ENCODE results near the gene ST6GALNAC6. TPM values are rescaled to one million over a fixed set of nuclear protein-coding genes. Genes with fewer than 3 reads are reported as not detected.

ST6GALNAC6 gene
- total and polyA plus RNA-seq, 2 experiments from 2014 or later, result 31.8 to 47.7 TPM

- H3K27me3 ChIP-seq, result no peaks in the 10 kb centered on the region
- H2AFZ ChIP-seq, result no peak overlapping the region
- H3K4me1 ChIP-seq (ENCODE audit: insufficient read depth), result peaks cover 28% of the 10 kb centered on the region
- H3K79me2 ChIP-seq, result peaks cover 4% of the 10 kb centered on the region
- no peaks in the 10 kb centered on the region for H3K9me3 ChIP-seq (ENCODE audit: low read depth)
- H4K20me1 ChIP-seq (ENCODE audit: insufficient read depth, poor library complexity, severe bottlenecking), result no peaks in the 10 kb centered on the region
- H3K36me3 ChIP-seq (replicated peaks; ENCODE audit: insufficient read depth, low read depth), result no peaks in the 10 kb centered on the region
- WGBS (ENCODE audit: low lambda C conversion rate, missing lambda C conversion rate), result 13% methylated on average over 9 of the region's 19 CpGs
- peak overlapping the region; percentile 96 for H3K4me2 ChIP-seq
- peak overlapping the region; percentile 87 for H3K27ac ChIP-seq
- DNase-seq (ENCODE audit: low spot score), result peak; percentile 91
- no peaks in the 10 kb centered on the region for H3K9me2 ChIP-seq (replicated peaks; ENCODE audit: insufficient read depth)
- TF ChIP-seq EZH2 (IDR thresholded peaks at IDR 0.05; ENCODE audit: borderline replicate concordance), result no peak
- no peak for TF ChIP-seq EZH2phosphoT487 (IDR thresholded peaks at IDR 0.05; ENCODE audit: low read depth, severe bottlenecking, unreplicated experiment)
- TF ChIP-seq, protein P1, sequence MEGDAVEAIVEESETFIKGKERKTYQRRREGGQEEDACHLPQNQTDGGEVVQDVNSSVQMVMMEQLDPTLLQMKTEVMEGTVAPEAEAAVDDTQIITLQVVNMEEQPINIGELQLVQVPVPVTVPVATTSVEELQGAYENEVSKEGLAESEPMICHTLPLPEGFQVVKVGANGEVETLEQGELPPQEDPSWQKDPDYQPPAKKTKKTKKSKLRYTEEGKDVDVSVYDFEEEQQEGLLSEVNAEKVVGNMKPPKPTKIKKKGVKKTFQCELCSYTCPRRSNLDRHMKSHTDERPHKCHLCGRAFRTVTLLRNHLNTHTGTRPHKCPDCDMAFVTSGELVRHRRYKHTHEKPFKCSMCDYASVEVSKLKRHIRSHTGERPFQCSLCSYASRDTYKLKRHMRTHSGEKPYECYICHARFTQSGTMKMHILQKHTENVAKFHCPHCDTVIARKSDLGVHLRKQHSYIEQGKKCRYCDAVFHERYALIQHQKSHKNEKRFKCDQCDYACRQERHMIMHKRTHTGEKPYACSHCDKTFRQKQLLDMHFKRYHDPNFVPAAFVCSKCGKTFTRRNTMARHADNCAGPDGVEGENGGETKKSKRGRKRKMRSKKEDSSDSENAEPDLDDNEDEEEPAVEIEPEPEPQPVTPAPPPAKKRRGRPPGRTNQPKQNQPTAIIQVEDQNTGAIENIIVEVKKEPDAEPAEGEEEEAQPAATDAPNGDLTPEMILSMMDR (IDR thresholded peaks at IDR 0.05; ENCODE audit: poor library complexity), result no peak
- no peak overlapping the region for H3K4me3 ChIP-seq
These were observed 2.2 kb downstream of the ST6GALNAC6 start for GRCh38 chr9:127897193-127897692.

DNA sequence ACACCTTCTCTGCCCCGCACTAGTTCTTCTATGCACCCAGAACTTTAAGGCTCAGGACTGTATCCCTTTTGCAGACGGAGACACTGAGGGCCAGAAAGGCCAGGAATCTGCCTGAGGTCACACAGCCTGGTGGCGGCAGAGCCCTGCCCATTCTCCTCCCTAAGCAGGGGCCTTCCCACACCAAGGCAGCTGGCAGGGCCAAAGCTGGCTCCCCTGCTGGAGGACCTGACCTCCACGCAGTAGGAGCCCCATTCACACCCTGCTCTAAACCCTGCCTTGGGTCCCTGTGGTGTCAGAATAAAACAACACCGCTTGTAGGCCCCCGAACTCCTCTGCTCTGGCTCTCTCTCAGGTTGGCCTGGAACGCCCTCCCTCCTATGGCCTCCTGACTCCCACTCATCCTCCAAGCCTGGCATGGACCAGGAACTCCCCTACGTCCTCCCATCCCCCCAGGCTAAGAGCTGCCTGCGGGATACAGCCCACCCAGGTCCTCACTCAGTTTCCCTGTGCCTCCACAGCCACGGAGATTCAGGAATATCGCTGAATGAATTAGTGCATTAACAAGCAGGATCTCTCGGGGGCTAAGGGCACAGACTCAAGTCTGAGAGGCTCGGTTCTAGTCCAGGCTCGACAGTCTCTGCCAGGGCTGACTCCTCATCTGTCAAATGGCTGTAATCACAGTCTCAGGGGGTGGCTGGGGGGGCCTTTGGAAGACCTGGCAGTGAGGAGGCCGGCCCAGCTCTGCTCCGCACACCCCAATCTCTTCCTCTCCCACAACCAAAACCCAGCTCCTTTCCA, 2.8 kb downstream of the ST6GALNAC6 start:
- Histone ChIP-seq H3K27ac (peak overlapping the region; percentile 47), H3K9me2 (replicated peaks; ENCODE audit: insufficient read depth) (no peaks in the 10 kb centered on the region), H2AFZ (no peak overlapping the region), H3K4me3 (no peak overlapping the region), H3K9me3 (ENCODE audit: low read depth) (no peaks in the 10 kb centered on the region), H3K36me3 (replicated peaks; ENCODE audit: insufficient read depth, low read depth) (no peaks in the 10 kb centered on the region), H3K4me2 (peak overlapping the region; percentile 96), H3K27me3 (no peaks in the 10 kb centered on the region), H4K20me1 (ENCODE audit: insufficient read depth, poor library complexity, severe bottlenecking) (no peaks in the 10 kb centered on the region), H3K4me1 (ENCODE audit: insufficient read depth) (peaks cover 28% of the 10 kb centered on the region), H3K79me2 (peaks cover 4% of the 10 kb centered on the region)
- WGBS (ENCODE audit: low lambda C conversion rate, missing lambda C conversion rate), result 80% methylated on average over 15 of the region's 16 CpGs
- no peak for DNase-seq (ENCODE audit: low spot score)
- TF ChIP-seq EZH2 (IDR thresholded peaks at IDR 0.05; ENCODE audit: borderline replicate concordance), result no peak

GRCh38 chr9:127895811-127896210, 3.6 kb downstream of the ST6GALNAC6 start:
- H3K79me2 ChIP-seq, result peaks cover 4% of the 10 kb centered on the region
- no peak overlapping the region for H2AFZ ChIP-seq
- no peaks in the 10 kb centered on the region for H3K27me3 ChIP-seq
- H3K9me3 ChIP-seq (ENCODE audit: low read depth), result no peaks in the 10 kb centered on the region
- H3K4me1 ChIP-seq (ENCODE audit: insufficient read depth), result peaks cover 28% of the 10 kb centered on the region
- WGBS (ENCODE audit: low lambda C conversion rate, missing lambda C conversion rate), result 97% methylated on average over 8 of the region's 8 CpGs
- H3K4me2 ChIP-seq, result no peak overlapping the region
- H3K27ac ChIP-seq, result no peak overlapping the region
- no peak for DNase-seq (ENCODE audit: low spot score)
- H3K4me3 ChIP-seq, result no peak overlapping the region
- no peaks in the 10 kb centered on the region for H3K9me2 ChIP-seq (replicated peaks; ENCODE audit: insufficient read depth)
- no peaks in the 10 kb centered on the region for H4K20me1 ChIP-seq (ENCODE audit: insufficient read depth, poor library complexity, severe bottlenecking)
- no peaks in the 10 kb centered on the region for H3K36me3 ChIP-seq (replicated peaks; ENCODE audit: insufficient read depth, low read depth)
- TF ChIP-seq EZH2 (IDR thresholded peaks at IDR 0.05; ENCODE audit: borderline replicate concordance) (no peak), EZH2phosphoT487 (IDR thresholded peaks at IDR 0.05; ENCODE audit: low read depth, severe bottlenecking, unreplicated experiment) (no peak)
- TF ChIP-seq, protein P1 (IDR thresholded peaks at IDR 0.05; ENCODE audit: poor library complexity), result no peak

DNA sequence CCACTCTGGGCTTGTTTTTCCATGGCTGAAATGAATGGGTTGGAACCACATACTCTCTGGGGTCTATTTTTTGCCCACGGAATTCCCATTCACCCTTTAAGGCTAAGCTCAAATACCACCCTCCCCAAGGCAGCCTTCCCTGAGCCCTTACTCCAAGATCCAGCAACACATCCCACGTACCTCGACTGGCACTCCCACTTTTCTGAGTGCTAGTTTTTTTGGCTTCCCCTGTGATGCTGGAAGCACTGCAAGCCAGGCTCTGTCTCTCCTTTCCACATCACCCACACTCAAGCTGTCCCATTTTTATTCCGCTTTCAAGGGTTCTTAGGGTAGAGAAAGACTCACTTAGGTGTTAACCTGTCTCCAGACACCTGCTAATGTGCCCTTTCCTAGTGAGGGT, 6.0 kb downstream of the ST6GALNAC6 start:
- TF ChIP-seq EZH2phosphoT487 (IDR thresholded peaks at IDR 0.05; ENCODE audit: low read depth, severe bottlenecking, unreplicated experiment), result no peak
- TF ChIP-seq EZH2 (IDR thresholded peaks at IDR 0.05; ENCODE audit: borderline replicate concordance), result no peak
- TF ChIP-seq, protein P1 (IDR thresholded peaks at IDR 0.05; ENCODE audit: poor library complexity), result no peak
- no peak overlapping the region for H2AFZ ChIP-seq
- no peak overlapping the region for H3K27ac ChIP-seq
- H3K27me3 ChIP-seq, result no peaks in the 10 kb centered on the region
- H3K79me2 ChIP-seq, result no peaks in the 10 kb centered on the region
- no peak for DNase-seq (ENCODE audit: low spot score)
- no peak overlapping the region for H3K4me3 ChIP-seq
- H3K9me3 ChIP-seq (ENCODE audit: low read depth), result no peaks in the 10 kb centered on the region
- no peaks in the 10 kb centered on the region for H3K9me2 ChIP-seq (replicated peaks; ENCODE audit: insufficient read depth)
- H4K20me1 ChIP-seq (ENCODE audit: insufficient read depth, poor library complexity, severe bottlenecking), result no peaks in the 10 kb centered on the region
- H3K36me3 ChIP-seq (replicated peaks; ENCODE audit: insufficient read depth, low read depth), result no peaks in the 10 kb centered on the region
- peaks cover 17% of the 10 kb centered on the region for H3K4me1 ChIP-seq (ENCODE audit: insufficient read depth)
- WGBS (ENCODE audit: low lambda C conversion rate, missing lambda C conversion rate), result 97% methylated on average over 4 of the region's 4 CpGs
- H3K4me2 ChIP-seq, result no peak overlapping the region
